ENCODE measurements around the gene BAMBI.

GRCh38 chr10:28713626-28714352 lies 36.5 kb downstream of the BAMBI start:
- TF ChIP-seq CTCF (IDR thresholded peaks at IDR 0.05) (no peak), USF2 (IDR thresholded peaks at IDR 0.05) (no peak), BHLHE40 (IDR thresholded peaks at IDR 0.05; ENCODE audit: low read depth, low read length) (no peak), MAX (IDR thresholded peaks at IDR 0.05) (no peak), EP300 (IDR thresholded peaks at IDR 0.05) (no peak), SREBF2 (IDR thresholded peaks at IDR 0.05) (no peak), POLR2A (IDR thresholded peaks at IDR 0.05; ENCODE audit: low read length) (no peak), E2F6 (IDR thresholded peaks at IDR 0.05; ENCODE audit: borderline replicate concordance, low read depth) (no peak), RAD21 (conservative IDR thresholded peaks at IDR 0.05 in 1 of 2, IDR thresholded peaks at IDR 0.05 in 1 of 2) (no peak), HMGXB4 (CRISPR knock-in tag; IDR thresholded peaks at IDR 0.05; ENCODE audit: borderline replicate concordance) (no peak), ZFP36 (IDR thresholded peaks at IDR 0.05; ENCODE audit: borderline replicate concordance, partially characterized antibody) (no peak), CHD4 (IDR thresholded peaks at IDR 0.05; ENCODE audit: borderline replicate concordance) (no peak)

Measured in A549 (cell line).